ENCODE measurements around the gene FXYD6.

Gene FXYD6

GRCh38 chr11:117921456-117921855 is 45.0 kb upstream of the FXYD6 start:
- DNase-seq (ENCODE audit: low read depth), result no peak
- no peak overlapping the region for H3K4me3 ChIP-seq (ENCODE audit: low read length)
- TF ChIP-seq CTCF (conservative IDR thresholded peaks at IDR 0.05; ENCODE audit: low read depth, low read length), result no peak

GRCh38 chr11:117919781-117920221 is 43.3 kb upstream of the FXYD6 start:
- no peak for DNase-seq (ENCODE audit: low read depth)
- no peak overlapping the region for H3K4me3 ChIP-seq (ENCODE audit: low read length)
- no peak for TF ChIP-seq CTCF (conservative IDR thresholded peaks at IDR 0.05; ENCODE audit: low read depth, low read length)

- TF ChIP-seq CTCF (conservative IDR thresholded peaks at IDR 0.05; ENCODE audit: low read depth, low read length), result no peak
- no peak overlapping the region for H3K4me3 ChIP-seq (ENCODE audit: low read length)
- no peak for DNase-seq (ENCODE audit: low read depth)
Observed at GRCh38 chr11:117919341-117919740, 42.9 kb upstream of the FXYD6 start.

GRCh38 chr11:117918366-117919255 is 42.2 kb upstream of the FXYD6 start:
- no peak for DNase-seq (ENCODE audit: low read depth)
- TF ChIP-seq CTCF (conservative IDR thresholded peaks at IDR 0.05; ENCODE audit: low read depth, low read length), result no peak
- no peak overlapping the region for H3K4me3 ChIP-seq (ENCODE audit: low read length)

- no peak for DNase-seq (ENCODE audit: low read depth)
- no peak for TF ChIP-seq CTCF (conservative IDR thresholded peaks at IDR 0.05; ENCODE audit: low read depth, low read length)
- no peak overlapping the region for H3K4me3 ChIP-seq (ENCODE audit: low read length)
Observed at GRCh38 chr11:117917591-117918151, 41.2 kb upstream of the FXYD6 start.

GRCh38 chr11:117916956-117917355 is 40.5 kb upstream of the FXYD6 start:
- TF ChIP-seq CTCF (conservative IDR thresholded peaks at IDR 0.05; ENCODE audit: low read depth, low read length), result no peak
- no peak for DNase-seq (ENCODE audit: low read depth)
- no peak overlapping the region for H3K4me3 ChIP-seq (ENCODE audit: low read length)

Data from retinal pigment epithelial cell (primary cell).